ENCODE results near the gene KCNJ12. TPM values are rescaled to one million over a fixed set of nuclear protein-coding genes. Genes with fewer than 3 reads are reported as not detected.

Gene KCNJ12
- total and polyA plus RNA-seq, 9 donors = 5.7 to 12.2 (median 9.2) TPM

GRCh38 chr17:21467739-21468490, 91.8 kb downstream of the KCNJ12 start:
- no peaks in the 10 kb centered on the region for H3K9me3 ChIP-seq (replicated peaks; ENCODE audit: control insufficient read depth, low read depth, low read length)
- 94% methylated on average over 4 of the region's 13 CpGs for WGBS (ENCODE audit: insufficient coverage)
- H3K4me3 ChIP-seq (ENCODE audit: low read length) = no peak overlapping the region
- no peak overlapping the region for H3K27ac ChIP-seq (ENCODE audit: low read length)
- peaks cover 7% of the 10 kb centered on the region for H3K4me1 ChIP-seq (ENCODE audit: control insufficient read depth, insufficient read depth, low read length)
- no peaks in the 10 kb centered on the region for H3K36me3 ChIP-seq (ENCODE audit: control insufficient read depth, insufficient read depth, low read length)
- peaks cover 18% of the 10 kb centered on the region for H3K27me3 ChIP-seq (ENCODE audit: control insufficient read depth, insufficient read depth, low read length)
- no peak for DNase-seq

Other genes starting within 250 kb of the KCNJ12 start
- gene DHRS7B, start 249.4 kb upstream of the KCNJ12 start, total RNA-seq = 33.7 TPM
- gene DHRS7B, start 249.4 kb upstream of the KCNJ12 start, polyA plus RNA-seq (ENCODE audit: insufficient read depth in 1 of 8, insufficient read length in 8 of 8, low replicate concordance in 1 of 8) = 10 to 100 TPM; 17.4 to 32.1 (median 20.0) TPM
- gene TMEM11, start 162.2 kb upstream of the KCNJ12 start, total RNA-seq = 20.3 TPM
- gene TMEM11, start 162.2 kb upstream of the KCNJ12 start, polyA plus RNA-seq (ENCODE audit: insufficient read depth in 1 of 8, insufficient read length in 8 of 8, low replicate concordance in 1 of 8) = 10 to 100 TPM; 22.5 to 32.6 (median 28.5) TPM
- 8.7 TPM for gene NATD1, start 122.9 kb upstream of the KCNJ12 start, total RNA-seq
- 10 to 100 TPM in 6 of 8 donors, 1 to 10 TPM in 2; 9.2 to 17.2 (median 16.2) TPM for gene NATD1, start 122.9 kb upstream of the KCNJ12 start, polyA plus RNA-seq (ENCODE audit: insufficient read depth in 1 of 8, insufficient read length in 8 of 8, low replicate concordance in 1 of 8)
- gene MAP2K3, start 91.6 kb upstream of the KCNJ12 start, total RNA-seq = 10.9 TPM
- gene MAP2K3, start 91.6 kb upstream of the KCNJ12 start, polyA plus RNA-seq (ENCODE audit: insufficient read depth in 1 of 8, insufficient read length in 8 of 8, low replicate concordance in 1 of 8) = 10 to 100 TPM; 19.1 to 35.3 (median 25.2) TPM